Ectodermal cell (in vitro differentiated cells): ENCODE measurements around the gene TSPAN32.

Source experiments
- H3K27ac ChIP-seq: 2 replicates; pipeline ENCODE4 v1.7.0; 2013; ENCODE audit warnings: mild to moderate bottlenecking, low read depth, low read length; ENCODE audit not compliant: insufficient read depth, poor library complexity, severe bottlenecking
- H3K27me3 ChIP-seq: 2 replicates; pipeline ENCODE4 v1.7.0; 2013; ENCODE audit warnings: mild to moderate bottlenecking, low read length; ENCODE audit not compliant: insufficient read depth, control insufficient read depth, poor library complexity, severe bottlenecking
- H3K36me3 ChIP-seq: one replicate; pipeline ENCODE4 v1.7.0; 2013; ENCODE audit warnings: low read length; ENCODE audit not compliant: control insufficient read depth, insufficient read depth
- H3K4me1 ChIP-seq: one replicate; pipeline ENCODE4 v1.7.0; 2013; ENCODE audit warnings: low read length; ENCODE audit not compliant: control insufficient read depth, insufficient read depth
- H3K4me3 ChIP-seq: 2 replicates; pipeline ENCODE4 v1.7.0; 2013; ENCODE audit warnings: low read depth, low read length, control low read depth; ENCODE audit not compliant: insufficient read depth
- H3K9me3 ChIP-seq: 2 replicates; pipeline ENCODE4 v1.7.0; 2013; ENCODE audit warnings: mild to moderate bottlenecking, low read length, moderate library complexity; ENCODE audit not compliant: control insufficient read depth
- WGBS, 2 experiments: methylation state at CpG; one replicate each; pipeline ENCODE4 v1.1.7; 2013; ENCODE audit warnings: missing lambda C conversion rate in 2 of 2; 5-methylcytosine and 5-hydroxymethylcytosine counted together

The TSPAN32 gene

GRCh38 chr11:2289350-2289749, 12.5 kb upstream of the TSPAN32 start:
- Histone ChIP-seq H3K27ac (no peak overlapping the region), H3K9me3 (no peaks in the 10 kb centered on the region), H3K27me3 (peaks cover 13% of the 10 kb centered on the region), H3K36me3 (no peaks in the 10 kb centered on the region), H3K4me3 (no peak overlapping the region), H3K4me1 (no peaks in the 10 kb centered on the region)
- 91 to 92% methylated on average over 6 of the region's 6 CpGs for WGBS, 2 experiments

GRCh38 chr11:2289859-2290258, 12.0 kb upstream of the TSPAN32 start:
- Histone ChIP-seq H3K9me3 (no peaks in the 10 kb centered on the region), H3K4me3 (no peak overlapping the region), H3K27ac (no peak overlapping the region), H3K36me3 (no peaks in the 10 kb centered on the region), H3K27me3 (peaks cover 16% of the 10 kb centered on the region), H3K4me1 (no peaks in the 10 kb centered on the region)
- WGBS, 2 experiments = 77 to 79% methylated on average over 10 of the region's 10 CpGs

- peaks cover 16% of the 10 kb centered on the region for H3K27me3 ChIP-seq
- H3K36me3 ChIP-seq = no peaks in the 10 kb centered on the region
- H3K4me3 ChIP-seq = no peak overlapping the region
- H3K27ac ChIP-seq = no peak overlapping the region
- WGBS, 2 experiments = 65 to 69% methylated on average over 10 of the region's 10 CpGs
- H3K4me1 ChIP-seq = no peaks in the 10 kb centered on the region
- no peaks in the 10 kb centered on the region for H3K9me3 ChIP-seq
These were observed 11.4 kb upstream of the TSPAN32 start for GRCh38 chr11:2290351-2290841.

- Histone ChIP-seq H3K27me3 (peaks cover 15% of the 10 kb centered on the region), H3K4me1 (no peaks in the 10 kb centered on the region)
These were observed 8.3 kb upstream of the TSPAN32 start for GRCh38 chr11:2293531-2293971.

GRCh38 chr11:2293984-2294925, 7.6 kb upstream of the TSPAN32 start:
- no peak overlapping the region for H3K4me3 ChIP-seq

More at GRCh38 chr11:2293531-2293971, 8.3 kb upstream of the TSPAN32 start:
- H3K36me3 ChIP-seq = no peaks in the 10 kb centered on the region
- H3K4me3 ChIP-seq = no peak overlapping the region
- no peak overlapping the region for H3K27ac ChIP-seq
- 88% methylated on average over 20 of the region's 20 CpGs for WGBS, 2 experiments
- H3K9me3 ChIP-seq = no peaks in the 10 kb centered on the region

GRCh38 chr11:2294926-2295290, 6.9 kb upstream of the TSPAN32 start:
- H3K36me3 ChIP-seq = no peaks in the 10 kb centered on the region
- 92 to 93% methylated on average over 8 of the region's 8 CpGs for WGBS, 2 experiments
- peaks cover 15% of the 10 kb centered on the region for H3K27me3 ChIP-seq
- H3K4me3 ChIP-seq = no peak overlapping the region
- H3K27ac ChIP-seq = no peak overlapping the region
- no peaks in the 10 kb centered on the region for H3K4me1 ChIP-seq
- no peaks in the 10 kb centered on the region for H3K9me3 ChIP-seq

More at GRCh38 chr11:2293984-2294925, 7.6 kb upstream of the TSPAN32 start:
- H3K36me3 ChIP-seq = no peaks in the 10 kb centered on the region
- H3K27me3 ChIP-seq = peaks cover 15% of the 10 kb centered on the region
- no peak overlapping the region for H3K27ac ChIP-seq
- no peaks in the 10 kb centered on the region for H3K9me3 ChIP-seq
- whole genome bisulfite sequencing, 2 experiments = 84 to 85% methylated on average over 27 of the region's 27 CpGs
- H3K4me1 ChIP-seq = no peaks in the 10 kb centered on the region

- no peaks in the 10 kb centered on the region for H3K9me3 ChIP-seq
- H3K27ac ChIP-seq = no peak overlapping the region
- no peak overlapping the region for H3K4me3 ChIP-seq
- H3K4me1 ChIP-seq = no peaks in the 10 kb centered on the region
- H3K36me3 ChIP-seq = no peaks in the 10 kb centered on the region
- 87 to 88% methylated on average over 17 of the region's 17 CpGs for WGBS, 2 experiments
- peaks cover 10% of the 10 kb centered on the region for H3K27me3 ChIP-seq
These were observed 5.6 kb upstream of the TSPAN32 start for GRCh38 chr11:2295971-2296912.

GRCh38 chr11:2296913-2297622, 4.7 kb upstream of the TSPAN32 start:
- Histone ChIP-seq H3K27me3 (peaks cover 10% of the 10 kb centered on the region), H3K9me3 (no peaks in the 10 kb centered on the region), H3K27ac (no peak overlapping the region), H3K4me3 (no peak overlapping the region), H3K4me1 (no peaks in the 10 kb centered on the region), H3K36me3 (no peaks in the 10 kb centered on the region)
- 93 to 94% methylated on average over 13 of the region's 13 CpGs for WGBS, 2 experiments

GRCh38 chr11:2297623-2298030, 4.2 kb upstream of the TSPAN32 start:
- no peaks in the 10 kb centered on the region for H3K36me3 ChIP-seq
- no peak overlapping the region for H3K4me3 ChIP-seq
- WGBS, 2 experiments = 53 to 58% methylated on average over 1 of the region's 1 CpG
- H3K9me3 ChIP-seq = no peaks in the 10 kb centered on the region
- H3K27me3 ChIP-seq = peaks cover 10% of the 10 kb centered on the region
- no peaks in the 10 kb centered on the region for H3K4me1 ChIP-seq
- H3K27ac ChIP-seq = no peak overlapping the region
